GM10266 (cell line): ENCODE measurements around the gene ALDH3B2.

Experiments used
- DNase-seq: peaks from one replicate; pipeline ENCODE4 v3.0.0; 2012; ENCODE audit errors: extremely low spot score
- CTCF ChIP-seq: IDR thresholded peaks from 2 replicates; pipeline ENCODE4 v1.5.1; 2012; ENCODE audit warnings: mild to moderate bottlenecking, low read depth; ENCODE audit not compliant: control insufficient read depth, insufficient read depth; ENCODE audit errors: missing control alignments

ALDH3B2 gene

GRCh38 chr11:67673358-67673757 lies 1.1 kb downstream of the ALDH3B2 start:
- DNase-seq: no peak
- TF ChIP-seq CTCF: no peak

GRCh38 chr11:67671211-67671520 lies 3.3 kb downstream of the ALDH3B2 start:
- no peak for DNase-seq
- TF ChIP-seq CTCF: no peak

GRCh38 chr11:67670316-67671210 lies 3.9 kb downstream of the ALDH3B2 start:
- DNase-seq: no peak
- TF ChIP-seq CTCF: no peak

GRCh38 chr11:67668192-67668551 lies 6.3 kb downstream of the ALDH3B2 start:
- DNase-seq: no peak
- no peak for TF ChIP-seq CTCF

GRCh38 chr11:67667490-67668191 lies 6.8 kb downstream of the ALDH3B2 start:
- TF ChIP-seq CTCF: no peak
- DNase-seq: peak; percentile 31

- DNase-seq: no peak
- TF ChIP-seq CTCF: no peak
Observed at GRCh38 chr11:67666676-67667489, 7.5 kb downstream of the ALDH3B2 start.
